ENCODE measurements around the gene NIM1K.

- TF ChIP-seq CTCF (IDR thresholded peaks at IDR 0.05) (no peak), POLR2A (IDR thresholded peaks at IDR 0.05) (no peak)
These were observed 98.7 kb downstream of the NIM1K start for GRCh38 chr5:43290726-43291125.
